H1 (cell line): ENCODE data around the gene IFNL2.

ENCODE experiments used
- ASH2L ChIP-seq: fragments of 200-600, 300-600 bp; sonication (generic); IDR thresholded peaks from one replicate; pipeline ENCODE4 v1.7.1; 2017; ENCODE audit warnings: low read length
- CHD2 ChIP-seq: IDR thresholded peaks from 2 replicates; pipeline ENCODE4 v1.6.1; 2012; ENCODE audit warnings: low read length, improper control_type of control experiment
- EGR1 ChIP-seq: IDR thresholded peaks from 2 replicates; pipeline ENCODE4 v1.6.1; 2011; ENCODE audit warnings: low read depth, low read length, borderline replicate concordance
- EP300 ChIP-seq, 2 experiments: IDR thresholded peaks; 1 replicate in 1 of 2; 2 replicates in 1 of 2; pipeline ENCODE4 v1.6.1; 2011 to 2012; ENCODE audit warnings: low read depth in 2 of 2, low read length in 2 of 2, mild to moderate bottlenecking in 2 of 2, borderline replicate concordance in 1 of 2, inconsistent platforms in 1 of 2, moderate library complexity in 1 of 2
- EZH2 ChIP-seq: fragments of 200-600 bp; sonication (generic); IDR thresholded peaks from 2 replicates; pipeline ENCODE4 v1.7.1; 2012; ENCODE audit warnings: low read depth, mild to moderate bottlenecking, moderate library complexity, low read length, inconsistent platforms; ENCODE audit not compliant: severe bottlenecking
- RAD21 ChIP-seq, 2 experiments: IDR thresholded peaks in 1 of 2; conservative IDR thresholded peaks in 1 of 2; 2 replicates each; pipeline ENCODE4 v1.6.1; 2011; ENCODE audit warnings: low read depth in 2 of 2, low read length in 2 of 2, improper control_type of control experiment in 1 of 2, inconsistent platforms in 1 of 2, mild to moderate bottlenecking in 1 of 2, moderate library complexity in 1 of 2
- SUZ12 ChIP-seq: fragments of 200-600 bp; sonication (generic); IDR thresholded peaks from 2 replicates; pipeline ENCODE4 v1.6.1; 2012; ENCODE audit warnings: mild to moderate bottlenecking, inconsistent platforms, low read length, moderate library complexity, mixed read lengths
- TF ChIP-seq, protein P1 (sequence below): IDR thresholded peaks from 2 replicates; pipeline ENCODE4 v1.6.1; 2011; ENCODE audit warnings: low read depth, mild to moderate bottlenecking, low read length; ENCODE audit not compliant: insufficient read depth
- TF ChIP-seq, protein P2 (sequence below), 3 experiments: IDR thresholded peaks; 1 replicate in 2 of 3; 2 replicates in 1 of 3; pipeline versions ENCODE4 v1.5.1 to v1.6.1; 2011; ENCODE audit warnings: low read length in 3 of 3, mild to moderate bottlenecking in 3 of 3, inconsistent platforms in 2 of 3, low read depth in 1 of 3, moderate library complexity in 1 of 3; ENCODE audit not compliant: insufficient read depth in 1 of 3; ENCODE audit errors: control extremely low read depth in 1 of 3

DNA sequence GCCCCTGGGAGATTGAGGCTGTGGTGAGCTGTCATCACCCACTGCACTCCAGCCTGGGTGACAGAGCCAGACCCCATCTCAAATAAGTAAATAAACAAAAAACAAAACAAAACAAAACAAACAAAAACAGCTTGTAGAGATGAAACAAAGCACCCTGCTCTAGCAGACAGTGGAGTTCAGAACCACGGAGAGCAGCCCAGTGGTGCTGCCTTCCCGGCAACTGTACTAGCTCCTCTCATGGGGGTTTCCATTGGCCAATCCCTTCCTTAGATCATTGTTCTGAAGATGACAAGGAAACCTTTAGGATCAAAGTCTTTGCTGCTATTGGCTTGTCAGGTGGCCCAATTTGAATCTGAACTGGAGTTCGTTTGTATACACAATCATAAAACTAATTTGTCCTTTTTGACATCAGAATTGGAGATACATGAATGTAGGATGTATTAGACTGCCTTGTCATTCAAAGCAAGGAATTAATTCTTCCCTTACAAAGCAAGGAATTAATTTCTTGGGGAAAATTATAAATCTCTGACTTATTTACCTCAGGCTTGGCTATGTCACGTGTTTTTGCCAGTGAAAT, 44.4 kb upstream of the IFNL2 start:
- TF ChIP-seq, protein P1, sequence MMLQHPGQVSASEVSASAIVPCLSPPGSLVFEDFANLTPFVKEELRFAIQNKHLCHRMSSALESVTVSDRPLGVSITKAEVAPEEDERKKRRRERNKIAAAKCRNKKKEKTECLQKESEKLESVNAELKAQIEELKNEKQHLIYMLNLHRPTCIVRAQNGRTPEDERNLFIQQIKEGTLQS, result no peak
- TF ChIP-seq EZH2, result no peak
- TF ChIP-seq, protein P2, sequence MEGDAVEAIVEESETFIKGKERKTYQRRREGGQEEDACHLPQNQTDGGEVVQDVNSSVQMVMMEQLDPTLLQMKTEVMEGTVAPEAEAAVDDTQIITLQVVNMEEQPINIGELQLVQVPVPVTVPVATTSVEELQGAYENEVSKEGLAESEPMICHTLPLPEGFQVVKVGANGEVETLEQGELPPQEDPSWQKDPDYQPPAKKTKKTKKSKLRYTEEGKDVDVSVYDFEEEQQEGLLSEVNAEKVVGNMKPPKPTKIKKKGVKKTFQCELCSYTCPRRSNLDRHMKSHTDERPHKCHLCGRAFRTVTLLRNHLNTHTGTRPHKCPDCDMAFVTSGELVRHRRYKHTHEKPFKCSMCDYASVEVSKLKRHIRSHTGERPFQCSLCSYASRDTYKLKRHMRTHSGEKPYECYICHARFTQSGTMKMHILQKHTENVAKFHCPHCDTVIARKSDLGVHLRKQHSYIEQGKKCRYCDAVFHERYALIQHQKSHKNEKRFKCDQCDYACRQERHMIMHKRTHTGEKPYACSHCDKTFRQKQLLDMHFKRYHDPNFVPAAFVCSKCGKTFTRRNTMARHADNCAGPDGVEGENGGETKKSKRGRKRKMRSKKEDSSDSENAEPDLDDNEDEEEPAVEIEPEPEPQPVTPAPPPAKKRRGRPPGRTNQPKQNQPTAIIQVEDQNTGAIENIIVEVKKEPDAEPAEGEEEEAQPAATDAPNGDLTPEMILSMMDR (IDR thresholded peaks at IDR 0.05; ENCODE audit: control extremely low read depth in 1 of 3, insufficient read depth in 1 of 3, low read depth in 1 of 3, low read length in 3 of 3), result no peak
- TF ChIP-seq SUZ12, result no peak
- TF ChIP-seq RAD21 (IDR thresholded peaks at IDR 0.05 in 1 of 2, conservative IDR thresholded peaks at IDR 0.05 in 1 of 2; ENCODE audit: low read depth in 2 of 2, low read length in 2 of 2), result no peak
- TF ChIP-seq EP300 (IDR thresholded peaks at IDR 0.05; ENCODE audit: borderline replicate concordance in 1 of 2, low read depth in 2 of 2, low read length in 2 of 2), result no peak
- TF ChIP-seq ASH2L, result no peak
- no peak for TF ChIP-seq CHD2
- no peak for TF ChIP-seq EGR1
